ENCODE results near the gene RAB40C.

Gene RAB40C

DNA sequence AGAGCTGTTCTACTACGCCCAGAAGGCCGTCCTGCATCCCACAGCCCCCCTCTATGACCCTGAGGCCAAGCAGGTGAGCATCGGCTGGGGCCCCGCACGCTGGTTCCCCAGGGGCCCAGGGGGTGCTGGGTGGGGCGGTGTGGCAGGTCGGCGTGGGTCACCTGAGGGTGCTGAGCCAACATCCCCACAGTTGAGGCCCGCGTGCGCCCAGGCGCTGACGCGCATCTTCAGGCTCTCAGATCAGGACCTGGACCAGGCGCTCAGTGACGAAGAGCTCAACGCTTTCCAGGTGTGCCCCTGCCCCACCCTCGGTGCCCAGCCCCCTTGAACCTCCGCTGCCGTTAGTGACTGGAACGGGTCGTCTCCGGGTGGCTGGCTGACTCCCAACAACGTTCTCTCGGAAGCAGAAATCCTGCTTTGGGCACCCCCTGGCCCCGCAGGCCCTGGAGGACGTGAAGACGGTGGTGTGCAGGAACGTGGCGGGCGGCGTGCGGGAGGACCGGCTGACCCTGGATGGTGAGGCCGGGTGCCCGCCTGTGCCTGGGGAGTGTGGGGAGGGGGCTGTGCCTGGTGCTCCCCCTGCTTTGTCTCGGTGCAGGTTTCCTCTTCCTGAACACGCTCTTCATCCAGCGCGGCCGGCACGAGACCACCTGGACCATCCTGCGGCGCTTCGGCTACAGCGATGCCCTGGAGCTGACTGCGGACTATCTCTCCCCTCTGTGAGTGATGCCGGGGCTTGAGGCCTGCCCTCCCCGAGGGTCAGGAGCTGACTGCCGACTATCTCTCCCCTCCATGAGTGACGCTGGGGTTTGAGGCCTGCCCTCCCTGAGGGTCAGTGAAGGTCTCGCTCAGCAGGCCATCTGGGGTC, 80.9 kb downstream of the RAB40C start:
- no peak for ATAC-seq
- TF ChIP-seq BACH2 (CRISPR knock-in tag; IDR thresholded peaks at IDR 0.05; ENCODE audit: borderline replicate concordance) (no peak), CREB5 (CRISPR knock-in tag; IDR thresholded peaks at IDR 0.05; ENCODE audit: low read depth) (no peak), TOX (CRISPR knock-in tag; IDR thresholded peaks at IDR 0.05; ENCODE audit: borderline replicate concordance) (no peak), OSR1 (CRISPR knock-in tag; IDR thresholded peaks at IDR 0.05) (no peak), ISL1 (CRISPR knock-in tag; IDR thresholded peaks at IDR 0.05) (no peak), ZNF565 (CRISPR knock-in tag; conservative IDR thresholded peaks at IDR 0.05; ENCODE audit: low read depth) (no peak), PATZ1 (CRISPR knock-in tag; IDR thresholded peaks at IDR 0.05; ENCODE audit: borderline replicate concordance) (no peak), ESRRG (CRISPR knock-in tag; IDR thresholded peaks at IDR 0.05) (no peak)

DNA sequence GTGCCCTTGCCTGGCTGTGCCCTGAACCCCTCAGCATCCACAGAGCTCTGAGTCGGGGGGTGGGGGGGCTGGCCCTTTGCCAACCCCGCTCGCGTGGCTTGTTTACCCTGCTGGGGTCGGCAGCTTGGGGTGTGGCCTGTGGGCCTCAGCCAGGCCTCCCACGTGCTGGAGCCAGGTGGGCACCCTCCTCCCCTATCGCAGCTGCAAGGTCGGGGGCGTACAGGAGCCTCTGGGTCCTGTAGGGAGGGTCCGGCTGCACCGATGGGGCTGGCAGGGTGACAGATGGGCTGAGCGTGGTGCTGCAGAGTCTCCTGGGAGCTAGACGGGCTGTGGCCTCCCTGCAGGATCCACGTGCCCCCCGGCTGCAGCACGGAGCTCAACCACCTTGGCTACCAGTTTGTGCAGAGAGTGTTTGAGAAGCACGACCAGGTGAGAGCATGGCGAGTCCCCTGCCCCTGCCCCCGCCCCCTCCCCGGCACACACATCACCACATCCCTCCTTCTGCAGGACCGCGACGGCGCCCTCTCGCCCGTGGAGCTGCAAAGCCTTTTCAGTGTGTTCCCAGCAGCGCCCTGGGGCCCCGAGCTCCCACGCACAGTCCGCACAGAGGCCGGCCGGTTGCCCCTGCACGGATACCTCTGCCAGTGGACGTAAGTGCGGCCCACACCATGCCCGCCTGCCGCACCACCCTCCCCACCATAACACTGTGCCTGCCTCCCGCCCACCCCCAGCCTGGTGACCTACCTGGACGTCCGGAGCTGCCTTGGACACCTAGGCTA, 81.7 kb downstream of the RAB40C start:
- no peak for TF ChIP-seq ESRRG (CRISPR knock-in tag; IDR thresholded peaks at IDR 0.05)
- no peak for TF ChIP-seq OSR1 (CRISPR knock-in tag; IDR thresholded peaks at IDR 0.05)
- no peak for TF ChIP-seq ZNF565 (CRISPR knock-in tag; conservative IDR thresholded peaks at IDR 0.05; ENCODE audit: low read depth)
- no peak for TF ChIP-seq BACH2 (CRISPR knock-in tag; IDR thresholded peaks at IDR 0.05; ENCODE audit: borderline replicate concordance)
- no peak for TF ChIP-seq SNAI2 (CRISPR knock-in tag; IDR thresholded peaks at IDR 0.05)
- TF ChIP-seq ZNF8 (CRISPR knock-in tag; IDR thresholded peaks at IDR 0.05): no peak
- TF ChIP-seq ARNTL (CRISPR knock-in tag; IDR thresholded peaks at IDR 0.05; ENCODE audit: borderline replicate concordance, low read depth): no peak
- ATAC-seq: no peak

DNA sequence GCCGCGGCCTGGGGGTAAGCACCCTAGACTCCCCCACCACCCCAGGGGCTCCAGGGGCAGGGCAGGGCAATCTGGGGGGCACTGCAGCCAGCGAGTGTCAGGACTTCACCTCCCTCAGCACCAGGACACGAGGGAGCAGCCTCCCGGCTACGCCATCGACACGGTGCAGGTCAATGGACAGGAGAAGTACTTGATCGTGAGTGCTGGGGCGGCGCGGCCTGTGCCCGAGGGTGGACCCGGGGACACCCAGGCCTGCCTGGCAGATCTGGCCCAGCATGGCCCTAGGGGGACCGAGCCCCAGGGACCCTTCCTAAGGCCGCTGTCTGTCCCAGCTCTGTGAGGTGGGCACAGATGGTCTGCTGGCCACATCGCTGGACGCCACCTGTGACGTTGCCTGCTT, 82.5 kb downstream of the RAB40C start:
- no peak for TF ChIP-seq ISL1 (CRISPR knock-in tag; IDR thresholded peaks at IDR 0.05)
- no peak for TF ChIP-seq ZNF565 (CRISPR knock-in tag; conservative IDR thresholded peaks at IDR 0.05; ENCODE audit: low read depth)
- TF ChIP-seq, protein P1, sequence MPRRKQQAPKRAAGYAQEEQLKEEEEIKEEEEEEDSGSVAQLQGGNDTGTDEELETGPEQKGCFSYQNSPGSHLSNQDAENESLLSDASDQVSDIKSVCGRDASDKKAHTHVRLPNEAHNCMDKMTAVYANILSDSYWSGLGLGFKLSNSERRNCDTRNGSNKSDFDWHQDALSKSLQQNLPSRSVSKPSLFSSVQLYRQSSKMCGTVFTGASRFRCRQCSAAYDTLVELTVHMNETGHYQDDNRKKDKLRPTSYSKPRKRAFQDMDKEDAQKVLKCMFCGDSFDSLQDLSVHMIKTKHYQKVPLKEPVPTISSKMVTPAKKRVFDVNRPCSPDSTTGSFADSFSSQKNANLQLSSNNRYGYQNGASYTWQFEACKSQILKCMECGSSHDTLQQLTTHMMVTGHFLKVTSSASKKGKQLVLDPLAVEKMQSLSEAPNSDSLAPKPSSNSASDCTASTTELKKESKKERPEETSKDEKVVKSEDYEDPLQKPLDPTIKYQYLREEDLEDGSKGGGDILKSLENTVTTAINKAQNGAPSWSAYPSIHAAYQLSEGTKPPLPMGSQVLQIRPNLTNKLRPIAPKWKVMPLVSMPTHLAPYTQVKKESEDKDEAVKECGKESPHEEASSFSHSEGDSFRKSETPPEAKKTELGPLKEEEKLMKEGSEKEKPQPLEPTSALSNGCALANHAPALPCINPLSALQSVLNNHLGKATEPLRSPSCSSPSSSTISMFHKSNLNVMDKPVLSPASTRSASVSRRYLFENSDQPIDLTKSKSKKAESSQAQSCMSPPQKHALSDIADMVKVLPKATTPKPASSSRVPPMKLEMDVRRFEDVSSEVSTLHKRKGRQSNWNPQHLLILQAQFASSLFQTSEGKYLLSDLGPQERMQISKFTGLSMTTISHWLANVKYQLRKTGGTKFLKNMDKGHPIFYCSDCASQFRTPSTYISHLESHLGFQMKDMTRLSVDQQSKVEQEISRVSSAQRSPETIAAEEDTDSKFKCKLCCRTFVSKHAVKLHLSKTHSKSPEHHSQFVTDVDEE (CRISPR knock-in tag; IDR thresholded peaks at IDR 0.05): no peak
- ATAC-seq: no peak

DNA sequence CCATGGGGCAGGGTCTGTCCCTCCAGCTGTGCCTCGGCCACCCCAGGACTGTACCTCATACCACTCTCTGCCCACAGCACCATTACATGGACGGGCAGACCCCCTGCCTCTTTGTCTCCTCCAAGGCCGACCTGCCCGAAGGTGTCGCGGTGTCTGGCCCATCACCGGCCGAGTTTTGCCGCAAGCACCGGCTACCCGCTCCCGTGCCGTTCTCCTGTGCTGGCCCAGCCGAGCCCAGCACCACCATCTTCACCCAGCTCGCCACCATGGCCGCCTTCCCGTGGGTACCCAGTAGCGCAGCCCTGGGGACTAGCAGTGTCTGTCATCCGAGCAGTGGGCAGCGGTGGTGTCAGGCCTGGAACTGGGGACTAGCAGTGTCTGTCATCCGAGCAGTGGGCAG, 83.0 kb downstream of the RAB40C start:
- no peak for ATAC-seq
- no peak for TF ChIP-seq PATZ1 (CRISPR knock-in tag; IDR thresholded peaks at IDR 0.05; ENCODE audit: borderline replicate concordance)
- TF ChIP-seq ZNF70 (CRISPR knock-in tag; IDR thresholded peaks at IDR 0.05): no peak
- no peak for TF ChIP-seq ZNF565 (CRISPR knock-in tag; conservative IDR thresholded peaks at IDR 0.05; ENCODE audit: low read depth)
- no peak for TF ChIP-seq BACH2 (CRISPR knock-in tag; IDR thresholded peaks at IDR 0.05; ENCODE audit: borderline replicate concordance)
- TF ChIP-seq ESRRG (CRISPR knock-in tag; IDR thresholded peaks at IDR 0.05): no peak
- TF ChIP-seq CSDC2 (CRISPR knock-in tag; IDR thresholded peaks at IDR 0.05): no peak
- TF ChIP-seq SNAI2 (CRISPR knock-in tag; IDR thresholded peaks at IDR 0.05): no peak
- no peak for TF ChIP-seq ARNTL (CRISPR knock-in tag; IDR thresholded peaks at IDR 0.05; ENCODE audit: borderline replicate concordance, low read depth)
- TF ChIP-seq OSR1 (CRISPR knock-in tag; IDR thresholded peaks at IDR 0.05): no peak
- TF ChIP-seq ZFP30 (CRISPR knock-in tag; IDR thresholded peaks at IDR 0.05): no peak
